GM12878 (cell line): Measurements from ENCODE around the gene KLHL30. TPM values are rescaled to one million over a fixed set of nuclear protein-coding genes. Genes with fewer than 3 reads are reported as not detected.

Experiments
- ATAC-seq: fragments of 200-7000 bp; cut with Tn5 transposase; 3 replicates; pipeline ENCODE4 v1.9.1; 2020; ENCODE audit warnings: mild to moderate bottlenecking, moderate library complexity
- BruUV-seq: library from RNA; stranded (reverse); fragments of 400-500 nt; replicated peaks from 2 replicates; lab custom pipeline; 2021; lab: Mats Ljungman, UMichigan
- CTCF ChIA-PET: fragments of 300-600 bp; sonication (Branson Sonifier 250); formaldehyde crosslinking; extraction: SDS; loops from one replicate; lab custom pipeline; 2021; ENCODE audit warnings: inconsistent platforms; lab: Yijun Ruan, JAX
- POLR2A ChIA-PET: fragments of 350-600 bp; formaldehyde crosslinking; extraction: SDS; loops from one replicate; lab custom pipeline; 2021; ENCODE audit warnings: inconsistent platforms; lab: Charles Lee
- RAD21 ChIA-PET: fragments of 300-600 bp; sonication (Branson Sonifier 250); formaldehyde crosslinking; loops from one replicate; lab custom pipeline; 2023; ENCODE audit warnings: antibody characterized with exemption; ENCODE audit not compliant: unreplicated experiment; lab: Charles Lee
- SMC1A ChIA-PET: fragments of 300-600 bp; sonication (Branson Sonifier 250); formaldehyde crosslinking; loops from one replicate; lab custom pipeline; 2023; ENCODE audit not compliant: unreplicated experiment, uncharacterized antibody; lab: Charles Lee
- DNase-seq: peaks from one replicate; pipeline ENCODE4 v3.0.0-alpha.2; 2011; ENCODE audit warnings: low read depth, low spot score
- FAIRE-seq: peaks from 3 replicates; lab custom pipeline; 2011; peaks lifted over from hg19 to GRCh38; lab: Jason Lieb, UNC
- H2AFZ ChIP-seq: 2 replicates; pipeline ENCODE4 v1.6.0; 2011; ENCODE audit warnings: low read depth, low read length, control low read depth; ENCODE audit not compliant: control insufficient read depth
- H3K27ac ChIP-seq: 2 replicates; pipeline ENCODE4 v1.5.1; 2011; ENCODE audit warnings: control low read depth; ENCODE audit not compliant: control insufficient read depth, insufficient read depth
- H3K27me3 ChIP-seq, 2 experiments: replicated peaks in 1 of 2; 2 replicates each; pipeline versions ENCODE4 v1.6.0 to v1.6.1; 2011; ENCODE audit warnings: low read length in 1 of 2; ENCODE audit not compliant: control insufficient read depth in 2 of 2, insufficient read depth in 2 of 2
- H3K36me3 ChIP-seq, 2 experiments: 2 replicates each; pipeline ENCODE4 v1.5.1; 2011; ENCODE audit warnings: low read length in 1 of 2; ENCODE audit not compliant: control insufficient read depth in 2 of 2, insufficient read depth in 2 of 2
- H3K4me1 ChIP-seq: 2 replicates; pipeline ENCODE4 v1.6.1; 2011; ENCODE audit warnings: mild to moderate bottlenecking, low read length, moderate library complexity, mixed read lengths; ENCODE audit not compliant: control insufficient read depth, insufficient read depth
- H3K4me2 ChIP-seq: 2 replicates; pipeline ENCODE4 v1.6.0; 2011; ENCODE audit warnings: control low read depth; ENCODE audit not compliant: control insufficient read depth, insufficient read depth
- H3K4me3 ChIP-seq: fragments of 200-600 bp; sonication (generic); 2 replicates; pipeline ENCODE4 v1.5.1; 2016
- H3K79me2 ChIP-seq: 2 replicates; pipeline ENCODE4 v1.6.0; 2011; ENCODE audit warnings: low read length; ENCODE audit not compliant: control insufficient read depth, insufficient read depth
- H3K9ac ChIP-seq: 2 replicates; pipeline ENCODE4 v1.8.0; 2011; ENCODE audit warnings: low read length, control low read depth, mixed read lengths; ENCODE audit not compliant: control insufficient read depth, insufficient read depth
- H3K9me3 ChIP-seq: replicated peaks from 3 replicates; pipeline ENCODE4 v1.5.1; 2011; ENCODE audit warnings: mild to moderate bottlenecking, low read length; ENCODE audit not compliant: control insufficient read depth, insufficient read depth
- H4K20me1 ChIP-seq: 2 replicates; pipeline ENCODE4 v1.6.0; 2011; ENCODE audit not compliant: control insufficient read depth, insufficient read depth
- BHLHE40 ChIP-seq, 2 experiments: fragments of 450-650 bp in 1 of 2; IDR thresholded peaks; 2 replicates each; pipeline ENCODE4 v1.6.1; 2011 to 2017; ENCODE audit warnings: low read depth in 2 of 2, borderline replicate concordance in 1 of 2, improper control_type of control experiment in 1 of 2, low read length in 1 of 2, mild to moderate bottlenecking in 1 of 2
- HDGF ChIP-seq: fragments of 450-650 bp; IDR thresholded peaks from 2 replicates; pipeline ENCODE4 v1.6.1; 2016; ENCODE audit warnings: antibody characterized with exemption
- POLR2A ChIP-seq: IDR thresholded peaks from 2 replicates; pipeline ENCODE4 v1.6.1; 2011; ENCODE audit warnings: low read depth, mild to moderate bottlenecking, low read length
- WGBS: methylation state at CpG from one replicate; pipeline ENCODE4 v1.1.6; 2016; ENCODE audit warnings: low lambda C conversion rate; ENCODE audit not compliant: insufficient replicate concordance, insufficient coverage; ENCODE audit errors: missing lambda C conversion rate; 5-methylcytosine and 5-hydroxymethylcytosine counted together
- in situ Hi-C: fragments of 300-500 bp; cut with MboI; formaldehyde crosslinking; loops from 9 replicates; pipeline ENCODE4 v1.14.3; 2018; ENCODE audit warnings: mixed read lengths
- intact Hi-C: fragments of 100-400 bp; cut with micrococcal nuclease; formaldehyde crosslinking; loops from one replicate; pipeline ENCODE4 v1.14.2; 2022; ENCODE audit not compliant: unreplicated experiment
- polyA plus RNA-seq, 11 experiments: library from polyadenylated mRNA; depleted of rRNA in 4 of 11; unstranded in 6 of 11; stranded (reverse) in 5 of 11; fragments of >200 nt; fragmentation: Nextera tagmentation in 4 of 11; fragmentation: Illumina TruSeq in 1 of 11; extraction: Ambion mirVana in 4 of 11; extraction: Trizol in 1 of 11; gene quantifications; 1 replicate in 1 of 11; 2 replicates in 10 of 11; pipeline versions ENCODE4 v1.2.1 to v1.2.3, GENCODE V29; 2011 to 2016; ENCODE audit warnings: inconsistent platforms in 2 of 11, missing spikeins in 2 of 11, low read depth in 1 of 11
- total RNA-seq, 4 experiments: library from RNA; depleted of rRNA in 3 of 4; stranded (reverse); fragments of >200 nt in 3 of 4; fragmentation: Illumina TruSeq in 1 of 4; extraction: Trizol in 1 of 4; gene quantifications; 2 replicates each; pipeline versions ENCODE4 v1.2.1 to v1.2.3, GENCODE V29; 2013 to 2021
- TF ChIP-seq, protein P1 (sequence below), 3 experiments: IDR thresholded peaks in 2 of 3; conservative IDR thresholded peaks in 1 of 3; 2 replicates each; pipeline ENCODE4 v1.5.1; 2011; ENCODE audit warnings: low read depth in 3 of 3, low read length in 3 of 3, mild to moderate bottlenecking in 3 of 3, control low read depth in 2 of 3, moderate library complexity in 2 of 3, inconsistent platforms in 1 of 3, mixed read lengths in 1 of 3; ENCODE audit not compliant: control insufficient read depth in 2 of 3, insufficient read depth in 1 of 3; ENCODE audit errors: extremely low read depth in 1 of 3

Gene KLHL30
- total and polyA plus RNA-seq, 10 of the 15 experiments (the other 5 are each of a cell fraction or from before 2014, with no cell fraction given), result 0.03 TPM; not detected in 9

DNA sequence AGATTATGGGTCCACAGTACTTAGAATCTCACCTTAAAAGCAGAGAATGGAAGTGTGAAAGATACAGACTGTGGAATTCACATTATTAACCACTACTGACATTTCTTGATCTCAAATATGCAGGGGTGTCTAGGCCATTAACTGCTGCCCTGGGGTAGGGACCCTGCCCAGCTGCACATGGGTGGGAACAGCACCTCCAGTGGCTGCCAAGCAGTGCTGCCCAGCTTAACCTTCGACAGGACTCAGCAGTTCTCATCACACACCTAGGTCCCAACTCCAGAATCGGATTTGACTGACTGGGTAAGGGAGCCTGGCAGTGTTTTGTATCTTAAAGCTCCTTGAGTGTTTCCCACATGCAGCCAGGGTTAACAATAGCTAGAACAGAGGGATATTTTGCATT, 35.2 kb downstream of the KLHL30 start:
- no peak overlapping the region for H3K4me3 ChIP-seq
- TF ChIP-seq, protein P1, sequence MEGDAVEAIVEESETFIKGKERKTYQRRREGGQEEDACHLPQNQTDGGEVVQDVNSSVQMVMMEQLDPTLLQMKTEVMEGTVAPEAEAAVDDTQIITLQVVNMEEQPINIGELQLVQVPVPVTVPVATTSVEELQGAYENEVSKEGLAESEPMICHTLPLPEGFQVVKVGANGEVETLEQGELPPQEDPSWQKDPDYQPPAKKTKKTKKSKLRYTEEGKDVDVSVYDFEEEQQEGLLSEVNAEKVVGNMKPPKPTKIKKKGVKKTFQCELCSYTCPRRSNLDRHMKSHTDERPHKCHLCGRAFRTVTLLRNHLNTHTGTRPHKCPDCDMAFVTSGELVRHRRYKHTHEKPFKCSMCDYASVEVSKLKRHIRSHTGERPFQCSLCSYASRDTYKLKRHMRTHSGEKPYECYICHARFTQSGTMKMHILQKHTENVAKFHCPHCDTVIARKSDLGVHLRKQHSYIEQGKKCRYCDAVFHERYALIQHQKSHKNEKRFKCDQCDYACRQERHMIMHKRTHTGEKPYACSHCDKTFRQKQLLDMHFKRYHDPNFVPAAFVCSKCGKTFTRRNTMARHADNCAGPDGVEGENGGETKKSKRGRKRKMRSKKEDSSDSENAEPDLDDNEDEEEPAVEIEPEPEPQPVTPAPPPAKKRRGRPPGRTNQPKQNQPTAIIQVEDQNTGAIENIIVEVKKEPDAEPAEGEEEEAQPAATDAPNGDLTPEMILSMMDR (IDR thresholded peaks at IDR 0.05 in 2 of 3, conservative IDR thresholded peaks at IDR 0.05 in 1 of 3; ENCODE audit: control insufficient read depth in 2 of 3, extremely low read depth in 1 of 3, insufficient read depth in 1 of 3, low read depth in 3 of 3, low read length in 3 of 3), result peak in 2 of 3 experiments; percentile 27 to 32; a peak in 3 of 6 replicates
- no peak for TF ChIP-seq HDGF
- in situ Hi-C loops, result no loop called here
- H2AFZ ChIP-seq, result no peak overlapping the region
- SMC1A ChIA-PET, result no interaction called here
- intact Hi-C loops, result no loop called here
- no peaks in the 10 kb centered on the region for H3K79me2 ChIP-seq
- ATAC-seq (peak; percentile 55), DNase-seq (no peak), FAIRE-seq (no peak)
- WGBS, result 96% methylated on average over 2 of the region's 2 CpGs
- peaks cover 8 to 40% of the 10 kb centered on the region in 2 experiments for H3K36me3 ChIP-seq
- H3K27me3 ChIP-seq, result no peaks in the 10 kb centered on the region
- H3K4me1 ChIP-seq, result no peaks in the 10 kb centered on the region
- BruUV-seq, result no TSS peak
- no peaks in the 10 kb centered on the region; the same call in 1 of the 2 replicates for H4K20me1 ChIP-seq
- no peak overlapping the region for H3K9ac ChIP-seq
- H3K27ac ChIP-seq, result no peak overlapping the region
- RAD21 ChIA-PET, result no interaction called here
- CTCF ChIA-PET, result no interaction called here
- no peak overlapping the region for H3K4me2 ChIP-seq
- POLR2A ChIA-PET, result no interaction called here
- H3K9me3 ChIP-seq, result no peaks in the 10 kb centered on the region

DNA sequence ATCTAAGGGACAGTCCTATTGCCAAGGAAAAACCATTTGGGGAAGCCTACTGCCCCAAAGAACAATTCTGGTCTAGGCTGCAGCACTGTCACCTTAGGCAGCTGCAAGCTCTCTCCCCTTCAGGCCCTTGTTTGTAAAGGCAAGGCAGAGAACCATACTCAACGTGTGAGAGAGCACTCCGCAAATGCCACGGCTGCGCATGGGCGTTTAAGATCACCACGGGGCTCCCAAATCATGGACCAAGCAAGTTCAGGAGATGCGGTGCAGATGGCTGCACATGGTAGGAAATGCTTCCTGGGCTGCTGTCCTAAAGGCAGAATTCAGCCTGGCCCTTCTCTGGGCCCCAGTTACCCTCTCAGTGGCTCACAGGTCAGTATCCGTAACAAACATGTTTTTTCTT, 35.8 kb downstream of the KLHL30 start:
- POLR2A ChIA-PET, result no interaction called here
- RAD21 ChIA-PET, result no interaction called here
- TF ChIP-seq BHLHE40 (IDR thresholded peaks at IDR 0.05; ENCODE audit: borderline replicate concordance in 1 of 2, low read depth in 2 of 2, low read length in 1 of 2), result no peak
- TF ChIP-seq POLR2A, result peak; percentile 41; the same call in 1 of the 2 replicates
- H3K27ac ChIP-seq, result no peak overlapping the region
- H4K20me1 ChIP-seq, result no peaks in the 10 kb centered on the region; the same call in 1 of the 2 replicates
- no peak for ATAC-seq
- no peak overlapping the region for H3K4me3 ChIP-seq
- no peak overlapping the region for H2AFZ ChIP-seq
- in situ Hi-C loops, result no loop called here
- H3K27me3 ChIP-seq, result no peaks in the 10 kb centered on the region
- no peaks in the 10 kb centered on the region for H3K79me2 ChIP-seq
- SMC1A ChIA-PET, result no interaction called here
- no peak for FAIRE-seq
- no peak for DNase-seq
- BruUV-seq, result no TSS peak
- intact Hi-C loops, result no loop called here
- no peaks in the 10 kb centered on the region for H3K4me1 ChIP-seq
- WGBS, result 89% methylated on average over 8 of the region's 8 CpGs
- no peak overlapping the region for H3K9ac ChIP-seq
- no peak overlapping the region for H3K4me2 ChIP-seq
- CTCF ChIA-PET, result no interaction called here
- H3K36me3 ChIP-seq, result peaks cover 8 to 42% of the 10 kb centered on the region in 2 experiments
- no peaks in the 10 kb centered on the region for H3K9me3 ChIP-seq
